ENCODE data around the gene ERI2.
A peak's percentile ranks its signal among the peaks of the same experiment; 100 is the strongest.
"Not testable (repeated sequence)": the region's sequence is repeated elsewhere in the genome, so short reads cannot be mapped to it uniquely, and the experiment has no call there.

The ERI2 gene

DNA sequence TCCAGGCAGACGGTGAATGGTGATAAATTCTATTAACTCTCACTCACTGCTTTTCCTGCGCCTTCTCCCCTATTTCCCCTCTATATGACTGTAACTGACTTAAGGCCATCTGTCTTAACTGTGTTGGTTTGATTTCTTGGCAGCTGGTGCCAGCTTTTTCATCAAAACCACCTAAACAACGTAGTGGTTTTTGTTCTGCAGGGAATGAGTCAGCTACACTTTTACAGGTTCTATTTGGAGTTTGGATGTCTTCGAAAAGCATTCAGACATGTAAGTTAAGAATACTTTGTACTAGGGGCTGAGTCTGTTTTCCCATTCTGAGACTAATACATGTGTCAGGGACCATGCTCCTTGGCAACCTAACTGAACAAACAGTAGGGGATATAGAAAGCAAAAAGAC lies 8.5 kb upstream of the ERI2 start:
- no peak for DNase-seq (ENCODE audit: low read depth)

DNA sequence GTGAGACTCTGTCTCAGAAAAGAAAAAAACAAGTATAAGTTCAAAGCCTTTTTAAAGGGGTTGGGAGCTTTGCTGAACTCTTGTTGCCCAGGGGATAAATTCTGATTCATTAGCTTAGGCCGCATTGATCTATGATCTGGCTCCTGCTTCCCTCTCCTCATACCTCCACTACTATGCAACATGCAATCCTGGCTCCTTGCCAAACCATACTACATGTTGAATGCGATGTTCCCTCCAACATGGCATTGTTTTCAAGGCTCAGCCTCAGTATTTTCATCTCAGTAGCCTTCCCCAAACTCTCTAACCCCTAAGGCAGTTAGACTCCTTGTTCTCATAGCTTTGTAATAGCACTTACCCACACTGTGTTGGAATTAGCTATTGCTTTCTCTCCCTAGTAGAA lies 6.2 kb upstream of the ERI2 start:
- no peak for DNase-seq (ENCODE audit: low read depth)

GRCh38 chr16:20811889-20812439 lies 5.7 kb upstream of the ERI2 start:
- no peak for DNase-seq (ENCODE audit: low read depth)

DNA sequence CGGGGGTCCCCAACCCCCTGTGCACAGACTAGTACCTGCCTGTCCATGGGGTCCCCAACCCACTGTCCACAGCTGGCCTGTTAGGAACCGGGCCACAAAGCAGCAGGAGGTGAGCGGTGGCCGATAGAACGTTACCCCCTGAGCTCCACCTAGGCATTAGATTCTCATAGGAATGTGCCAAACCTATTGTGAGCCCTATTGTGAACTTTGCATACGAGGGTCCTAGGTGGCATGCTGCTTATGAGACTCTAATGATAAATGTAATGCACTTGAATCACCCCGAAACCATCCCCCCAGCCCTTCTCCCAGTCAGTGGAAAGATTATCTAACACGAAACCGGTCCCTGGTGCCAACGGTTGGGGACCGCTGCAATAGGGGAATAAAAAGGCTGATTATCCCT lies 1.6 kb upstream of the ERI2 start:
- DNase-seq (ENCODE audit: low read depth) = no peak

- not testable (repeated sequence) for DNase-seq (ENCODE audit: low read depth)
Measured at GRCh38 chr16:20805684-20806167, 546 bp downstream of the ERI2 start.

DNA sequence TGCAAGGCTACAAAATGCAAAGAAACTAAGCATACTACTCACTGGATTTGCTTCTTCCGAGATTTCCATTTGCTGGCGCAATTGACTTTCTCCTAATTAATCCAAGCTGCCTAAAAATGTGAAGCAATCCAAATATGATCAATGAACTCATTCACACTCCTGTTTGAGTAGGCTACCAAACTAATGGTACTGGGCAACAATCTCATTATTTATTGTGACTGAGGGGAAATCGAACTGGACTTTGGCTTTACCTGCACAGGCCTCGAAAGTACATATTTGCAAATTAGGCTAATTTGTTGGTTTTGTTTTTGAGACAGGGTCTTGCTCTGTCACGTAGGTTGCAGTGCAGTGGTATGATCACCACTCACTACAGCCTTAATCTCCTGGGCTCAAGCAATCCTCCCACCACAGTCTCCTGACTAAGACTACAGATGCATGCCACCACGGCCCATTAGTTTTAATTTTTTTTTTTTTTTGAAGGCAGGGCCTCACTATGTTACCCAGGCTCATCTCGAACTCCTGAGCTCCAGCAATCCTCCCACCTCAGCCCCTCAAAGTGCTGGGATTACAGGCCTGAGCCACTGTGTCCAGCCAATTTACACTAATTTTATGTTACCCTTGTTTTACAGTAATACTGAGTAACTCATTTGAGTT lies 2.6 kb downstream of the ERI2 start:
- no peak for DNase-seq (ENCODE audit: low read depth)

DNA sequence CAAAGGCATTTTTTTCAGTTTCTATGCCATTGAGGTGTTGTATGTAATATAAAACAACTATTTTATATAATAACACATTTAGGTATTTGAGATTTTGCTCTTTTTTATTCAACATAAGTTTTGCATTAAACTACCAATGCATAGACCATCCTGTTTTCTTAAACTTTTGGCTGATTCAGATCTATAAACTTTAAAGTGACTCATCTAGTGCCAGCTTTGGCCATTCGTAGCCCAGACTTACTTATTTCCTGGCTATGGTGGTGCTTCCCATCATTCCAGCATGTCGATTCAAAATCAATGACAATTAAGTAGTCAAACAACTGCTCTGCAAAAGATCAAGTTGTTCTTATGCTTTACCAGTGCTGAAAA lies 3.1 kb downstream of the ERI2 start:
- DNase-seq (ENCODE audit: low read depth) = no peak

DNA sequence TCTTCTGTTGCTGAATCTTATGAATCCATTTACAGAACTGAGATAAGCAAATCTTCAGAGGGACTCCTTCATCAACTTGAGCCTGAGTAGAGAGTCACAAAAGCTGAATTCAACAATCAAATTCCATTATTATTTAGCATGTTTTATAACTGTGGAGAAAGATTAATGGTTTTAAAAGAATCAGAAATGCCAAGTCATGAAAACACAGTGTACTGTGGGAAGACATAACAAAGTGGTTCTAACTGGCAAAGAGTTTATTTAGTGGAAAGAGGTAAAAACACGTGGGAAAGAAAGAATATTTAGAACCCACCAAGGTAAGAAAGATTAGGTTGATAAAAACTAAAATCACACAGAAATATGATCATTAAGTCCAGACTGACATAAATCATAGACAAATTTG lies 5.0 kb downstream of the ERI2 start:
- no peak for DNase-seq (ENCODE audit: low read depth)

GRCh38 chr16:20799599-20799998 lies 6.7 kb downstream of the ERI2 start:
- DNase-seq (ENCODE audit: low read depth) = no peak

GRCh38 chr16:20798364-20798763 lies 7.9 kb downstream of the ERI2 start:
- no peak for DNase-seq (ENCODE audit: low read depth)

GRCh38 chr16:20791923-20792612 lies 14.2 kb downstream of the ERI2 start:
- DNase-seq (ENCODE audit: low read depth) = no peak

- DNase-seq (ENCODE audit: low read depth) = no peak
Measured at GRCh38 chr16:20789130-20789529, 17.1 kb downstream of the ERI2 start.

DNA sequence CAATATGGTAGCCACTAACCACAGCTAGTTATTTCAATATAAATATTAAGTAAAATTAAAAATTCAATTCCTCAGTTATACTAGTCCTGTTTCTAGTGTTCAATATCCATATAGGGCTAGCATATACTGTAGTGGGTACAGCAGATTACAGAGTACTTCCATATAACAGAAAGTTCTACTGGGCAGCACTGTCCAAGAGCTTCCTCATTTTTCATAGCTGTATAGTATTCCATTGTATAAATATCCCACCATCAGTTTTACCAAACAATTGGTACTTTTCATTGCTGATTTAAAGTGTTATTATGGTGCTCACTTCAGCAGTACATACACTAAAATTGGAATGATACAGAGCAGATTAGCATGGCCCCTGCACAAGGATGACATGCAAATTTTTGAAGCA lies 22.1 kb downstream of the ERI2 start:
- DNase-seq (ENCODE audit: low read depth) = no peak

DNA sequence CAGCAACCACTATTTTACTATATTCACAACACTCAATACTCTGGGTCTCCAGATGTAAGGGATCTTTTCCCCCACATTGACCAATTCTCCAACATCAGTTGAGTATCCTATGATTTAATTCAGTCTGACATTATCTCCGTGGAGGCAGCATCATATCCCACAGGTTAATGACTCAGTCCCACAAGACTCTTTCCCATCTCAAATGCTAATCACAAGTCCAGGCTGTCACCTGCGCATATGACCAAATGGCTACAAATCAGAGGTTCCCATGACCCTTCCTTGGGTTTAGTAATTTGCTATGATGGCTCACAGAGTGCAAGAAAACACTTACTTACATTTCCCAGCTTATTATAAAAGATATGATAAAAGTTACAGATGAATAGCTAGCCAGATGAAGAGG lies 23.8 kb downstream of the ERI2 start:
- no peak for DNase-seq (ENCODE audit: low read depth)

DNA sequence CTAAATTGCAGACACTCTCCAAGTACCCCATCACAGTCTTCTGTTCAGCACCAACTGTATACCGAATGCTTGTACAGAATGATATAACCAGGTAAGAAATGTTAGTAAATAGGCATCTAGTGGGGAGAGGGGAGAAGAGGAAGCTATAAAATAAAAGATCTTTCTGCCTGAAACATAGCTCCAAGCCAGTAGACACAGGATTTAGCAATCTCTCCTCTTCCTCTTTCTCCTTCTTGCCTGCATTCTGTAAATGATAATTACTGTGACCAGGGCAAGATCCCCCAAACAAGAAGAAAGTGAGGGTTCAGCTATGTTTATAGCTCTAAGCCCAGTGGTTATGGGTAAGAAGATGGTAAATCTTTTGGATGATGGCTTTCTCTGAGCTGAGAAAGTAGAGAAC lies 24.6 kb downstream of the ERI2 start:
- DNase-seq (ENCODE audit: low read depth) = no peak

- peak; percentile 39 for DNase-seq (ENCODE audit: low read depth)
Measured at GRCh38 chr16:20774703-20775362, 31.4 kb downstream of the ERI2 start.

DNA sequence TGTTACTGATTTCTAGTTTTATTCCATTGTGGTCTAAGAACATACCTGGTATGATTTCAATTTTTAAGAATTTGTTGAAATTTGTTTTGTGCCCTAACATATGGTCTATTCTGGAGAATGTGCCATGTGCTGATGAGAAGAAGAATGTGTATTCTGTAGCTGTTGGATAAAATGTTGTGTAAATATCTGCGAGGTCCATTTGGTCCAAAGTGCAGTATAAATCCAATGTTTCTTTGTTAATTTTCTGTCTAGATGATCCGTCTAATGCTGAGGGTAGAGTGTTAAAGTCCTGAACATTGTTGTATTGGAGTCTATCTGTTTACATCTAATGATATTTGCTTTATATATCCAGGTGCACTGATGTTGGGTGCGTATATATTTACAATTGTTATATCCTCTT lies 32.6 kb downstream of the ERI2 start:
- no peak for DNase-seq (ENCODE audit: low read depth)

DNA sequence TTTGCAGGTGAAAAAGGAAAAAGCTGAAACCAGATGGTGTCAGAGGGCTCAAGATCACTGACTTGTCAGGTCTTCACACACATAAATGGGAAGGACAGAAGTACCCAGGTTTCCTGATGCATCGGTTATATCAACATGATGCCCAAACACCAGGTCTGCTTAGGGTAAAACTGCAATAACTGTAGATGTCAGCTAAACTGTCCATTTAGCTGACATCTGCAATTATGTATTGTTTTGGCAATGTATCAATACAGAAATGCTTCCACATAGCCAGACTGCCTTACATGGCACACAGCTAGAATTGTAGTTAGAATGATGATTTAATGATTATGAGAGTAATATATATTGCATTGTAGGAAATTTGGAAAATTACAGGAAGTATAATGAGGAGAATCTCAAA lies 37.5 kb downstream of the ERI2 start:
- no peak for DNase-seq (ENCODE audit: low read depth)

DNA sequence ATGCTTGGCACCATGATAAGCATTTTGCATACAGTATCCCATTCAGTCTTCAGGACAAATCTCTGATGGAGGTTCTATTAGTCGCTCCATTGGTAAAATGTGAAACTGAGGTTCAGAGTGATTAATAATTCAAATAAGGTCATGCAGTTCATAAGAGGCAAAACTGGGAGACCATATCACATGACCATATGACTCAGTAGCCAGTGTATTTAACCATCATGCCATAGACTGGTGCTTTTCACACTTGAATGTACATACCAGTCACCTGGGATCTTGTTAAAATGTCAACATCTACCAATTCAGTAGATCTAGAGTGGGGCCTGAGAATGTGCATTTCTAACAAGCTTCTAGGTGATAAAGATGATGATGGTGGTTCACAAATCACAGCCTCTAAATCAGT lies 38.2 kb downstream of the ERI2 start:
- DNase-seq (ENCODE audit: low read depth) = no peak

DNA sequence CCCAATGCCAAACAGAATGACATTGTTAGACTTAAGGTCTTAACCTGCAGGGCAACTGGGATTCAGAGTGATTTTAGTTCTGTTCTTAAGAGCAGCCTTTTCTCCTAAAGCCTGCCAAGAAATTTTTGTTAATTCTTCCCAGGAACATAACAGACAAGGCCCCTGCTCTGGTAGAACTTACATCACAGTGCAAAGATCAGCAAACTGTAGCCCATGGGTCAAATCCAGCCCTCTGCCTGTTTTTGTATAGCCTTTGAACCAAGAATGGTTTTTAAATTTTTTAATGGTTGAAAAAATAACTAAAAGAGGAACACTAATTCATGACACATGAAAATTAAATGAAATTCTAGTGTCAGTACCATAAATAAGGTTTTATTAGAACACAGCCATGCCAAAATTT lies 38.7 kb downstream of the ERI2 start:
- DNase-seq (ENCODE audit: low read depth) = no peak

DNA sequence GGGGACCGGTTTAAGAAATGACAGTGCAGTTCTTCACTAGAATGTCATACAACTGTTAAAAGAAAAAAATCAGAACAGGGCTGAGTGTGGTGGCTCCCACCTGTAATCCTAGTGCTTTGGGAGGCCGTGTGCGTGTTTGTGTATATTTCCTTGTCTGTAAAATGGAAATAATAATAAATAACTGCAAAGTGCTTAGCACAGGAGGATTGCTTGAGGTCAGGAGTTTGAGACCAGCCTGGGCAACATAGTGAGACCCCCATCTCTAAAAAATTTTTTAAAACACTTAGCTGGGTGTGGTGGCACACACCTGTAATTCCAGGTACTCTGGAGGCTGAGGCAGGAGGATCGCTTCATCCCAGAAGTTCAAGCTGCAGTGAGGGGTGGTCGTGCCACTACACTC lies 40.0 kb downstream of the ERI2 start:
- DNase-seq (ENCODE audit: low read depth) = no peak

DNA sequence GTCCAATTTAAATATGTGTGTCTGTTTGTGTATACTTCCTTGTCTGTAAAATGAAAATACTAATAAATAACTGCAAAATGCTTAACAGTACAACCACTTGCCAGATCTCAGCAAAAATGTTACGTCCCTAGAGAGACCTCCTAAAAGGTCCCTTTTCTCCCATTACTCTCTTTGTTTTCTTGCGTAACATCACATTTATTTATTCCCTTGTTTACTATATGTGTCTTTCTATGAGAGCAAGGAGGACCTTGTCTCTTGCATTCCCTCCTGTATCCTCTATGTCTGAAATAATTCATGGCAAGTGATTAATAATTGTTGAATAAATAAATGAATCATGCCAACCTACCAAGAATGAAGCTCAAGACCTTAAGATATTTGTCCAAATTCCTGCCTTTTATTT lies 40.5 kb downstream of the ERI2 start:
- no peak for DNase-seq (ENCODE audit: low read depth)

GRCh38 chr16:20764448-20764847 lies 41.8 kb downstream of the ERI2 start:
- DNase-seq (ENCODE audit: low read depth) = not testable (repeated sequence)
